Stimulated activated CD4-positive, alpha-beta T cell treated with anti-CD3 and anti-CD28 coated beads, Interleukin-1b, Interleukin-23, amount 100 ng/mL, for 1 hour (primary cell): Measurements from ENCODE around the gene NOS1AP.

Experiments used
- DNase-seq, 2 donors: peaks; one replicate each; pipeline ENCODE4 v3.0.0-alpha.2; 2020; ENCODE audit warnings: low read depth in 2 of 2

Gene NOS1AP

DNA sequence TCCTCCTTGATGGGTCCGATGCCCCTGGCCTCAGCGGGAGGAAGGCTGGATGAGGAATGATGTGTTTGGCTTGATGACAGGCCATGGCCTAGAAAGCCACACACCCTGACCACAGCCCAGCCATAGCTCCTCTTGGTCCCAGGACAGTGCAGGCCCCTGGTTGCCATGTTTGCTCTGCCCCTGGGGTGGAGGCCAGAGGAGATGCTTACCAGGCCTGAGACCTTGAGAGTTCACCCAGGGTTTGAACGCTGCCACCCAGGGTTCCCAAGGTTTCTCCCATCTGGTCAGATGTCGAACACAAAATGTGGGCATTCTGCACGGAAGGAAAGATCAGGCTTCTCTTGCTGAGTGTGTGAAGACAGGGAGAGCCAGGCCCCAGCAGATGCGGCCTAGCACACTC is 314.6 kb downstream of the NOS1AP start:
- DNase-seq: no peak

GRCh38 chr1:162384601-162385279 is 315.2 kb downstream of the NOS1AP start:
- no peak for DNase-seq

DNA sequence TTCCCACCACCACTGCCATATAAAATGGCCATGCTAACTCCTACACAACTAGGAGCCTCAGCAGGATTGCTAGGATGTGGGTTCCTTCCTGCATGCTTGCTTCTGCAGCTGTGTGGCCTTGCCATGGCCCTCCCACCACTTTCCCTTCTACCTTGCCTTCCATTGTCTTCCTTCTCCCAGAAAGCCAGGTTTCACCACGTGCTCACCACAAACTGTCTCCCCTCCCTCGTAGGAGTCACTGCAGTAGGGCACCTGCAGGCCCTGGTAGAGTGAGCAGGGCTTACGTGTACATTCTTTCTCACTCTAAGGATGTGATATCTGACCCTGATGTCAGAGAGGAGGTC is 315.8 kb downstream of the NOS1AP start:
- no peak for DNase-seq

GRCh38 chr1:162385702-162386101 is 316.2 kb downstream of the NOS1AP start:
- DNase-seq: no peak

DNA sequence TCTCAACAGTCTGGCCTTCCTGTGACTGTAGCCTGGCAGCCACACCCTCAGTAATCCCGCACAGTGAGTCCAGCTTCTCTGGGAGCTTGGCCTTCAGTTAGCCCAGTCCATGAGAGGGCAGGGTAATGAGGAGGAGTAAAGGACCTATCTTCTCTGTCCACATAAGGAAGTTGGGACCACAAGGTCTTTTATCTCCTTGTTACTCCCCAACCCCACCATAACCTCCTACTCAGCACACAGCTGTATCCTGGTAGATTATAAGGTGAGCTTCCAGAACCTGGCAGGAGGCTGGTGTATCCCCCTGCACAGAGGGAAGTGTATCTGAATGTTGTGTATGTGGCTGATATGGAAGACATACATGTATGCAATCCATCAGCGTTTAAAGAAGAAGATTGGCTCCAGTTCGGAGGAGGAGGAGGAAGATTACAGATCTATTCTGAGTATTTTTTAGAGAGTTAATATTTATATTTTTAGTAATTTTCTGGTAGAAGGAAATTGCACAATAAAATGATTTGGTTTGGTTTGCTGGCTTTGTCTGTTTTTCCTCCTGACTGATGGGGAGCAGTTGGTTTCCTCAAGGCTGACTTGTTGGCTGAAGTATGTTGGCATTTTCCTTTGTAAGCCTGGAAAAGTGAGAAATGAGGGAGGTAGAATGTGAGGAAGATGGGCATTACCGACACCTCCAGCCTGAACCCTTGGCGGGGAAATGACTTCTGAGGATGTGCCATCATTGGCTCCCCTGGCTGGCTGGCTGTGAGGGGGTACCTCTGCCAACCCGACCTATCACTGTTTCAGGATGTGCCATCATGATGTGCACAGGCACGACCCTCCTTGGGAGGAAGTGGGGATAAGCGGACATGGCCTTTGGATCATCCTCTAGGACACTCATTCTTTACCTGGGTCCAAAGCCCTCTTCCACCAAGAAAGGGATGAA is 317.1 kb downstream of the NOS1AP start:
- DNase-seq: no peak

DNA sequence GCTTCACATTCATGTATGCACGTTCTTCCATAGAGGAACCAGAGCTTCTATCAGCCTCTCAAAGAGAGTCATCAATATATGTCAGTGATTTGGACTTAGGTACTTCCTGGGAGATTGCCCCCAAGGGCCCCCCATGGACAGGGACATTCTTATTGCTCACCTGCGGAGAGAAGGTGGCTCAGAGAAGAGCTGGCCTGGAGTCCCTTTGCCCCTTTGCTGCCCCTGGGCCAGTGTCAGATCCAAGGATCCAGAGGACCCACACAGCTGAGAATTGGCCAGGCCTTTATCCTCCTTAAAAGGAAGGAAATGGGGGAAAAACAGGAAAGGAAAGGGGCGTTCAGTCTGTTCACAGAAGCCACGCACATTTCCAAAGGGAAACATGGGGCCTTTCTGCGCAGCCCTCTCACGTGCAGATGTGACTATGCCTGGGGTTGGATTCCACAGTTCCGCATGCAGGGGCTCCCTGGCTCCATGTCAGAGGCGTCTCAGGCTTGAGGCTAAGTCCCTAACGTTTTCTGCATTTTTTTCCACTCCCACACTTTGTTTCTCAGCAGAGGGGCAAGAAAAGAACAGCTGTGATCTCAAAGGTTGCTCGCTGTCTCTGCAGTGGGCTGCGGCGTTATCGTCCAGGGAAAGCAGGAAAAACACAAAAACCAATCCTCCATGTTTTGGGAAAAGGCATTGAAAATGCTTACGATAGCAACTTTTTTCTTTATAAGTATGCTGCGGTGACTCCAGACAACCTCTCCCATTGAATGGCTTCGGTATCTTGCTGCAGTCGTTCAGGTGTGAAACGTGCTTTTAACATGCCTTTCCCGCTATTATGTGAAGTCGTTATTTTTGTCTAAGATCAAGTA is 318.0 kb downstream of the NOS1AP start:
- no peak for DNase-seq

DNA sequence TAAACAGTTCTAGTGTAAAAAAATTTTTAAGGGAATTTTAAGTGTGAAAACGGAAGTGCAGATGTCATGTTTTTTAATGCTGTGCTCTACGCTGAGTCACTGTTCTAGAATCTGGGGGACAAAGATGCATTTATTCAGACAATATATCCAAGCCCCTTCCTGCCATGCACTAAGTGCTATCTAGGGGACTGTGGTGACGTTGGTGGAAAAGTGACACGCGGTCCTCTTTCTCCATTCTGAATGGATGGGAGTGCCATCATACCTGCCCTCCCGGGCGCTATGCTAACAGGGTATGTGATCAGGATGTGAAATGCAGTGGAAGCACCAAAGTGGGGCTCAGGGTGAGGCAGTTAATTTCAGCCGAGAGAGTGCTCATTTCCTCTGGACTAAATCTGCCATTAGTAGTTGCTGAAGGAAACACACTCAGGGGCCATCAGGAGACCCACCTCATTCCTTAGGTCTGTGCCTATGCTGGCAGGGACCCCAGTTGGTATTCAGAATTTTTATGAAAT is 318.6 kb downstream of the NOS1AP start:
- no peak for DNase-seq

DNA sequence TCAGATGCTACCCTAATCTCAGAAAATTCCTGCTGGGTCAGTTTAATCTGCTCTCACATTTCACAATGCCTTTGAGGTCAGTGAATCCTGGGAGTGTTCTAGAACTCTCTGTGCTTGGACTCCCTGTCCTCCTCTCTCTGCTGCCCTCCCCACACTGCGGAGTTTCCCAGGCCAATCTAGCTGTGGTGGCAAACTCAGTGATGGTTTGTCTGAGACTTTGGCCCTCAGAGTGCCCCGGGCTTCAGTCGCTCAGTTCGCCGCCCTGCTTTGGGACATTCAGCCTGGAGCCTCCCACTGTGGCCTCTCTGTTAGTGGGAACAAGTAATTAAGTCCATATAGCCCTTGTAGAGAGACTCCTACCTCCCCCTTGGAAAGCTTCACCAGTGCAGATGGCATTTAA is 319.1 kb downstream of the NOS1AP start:
- no peak for DNase-seq

DNA sequence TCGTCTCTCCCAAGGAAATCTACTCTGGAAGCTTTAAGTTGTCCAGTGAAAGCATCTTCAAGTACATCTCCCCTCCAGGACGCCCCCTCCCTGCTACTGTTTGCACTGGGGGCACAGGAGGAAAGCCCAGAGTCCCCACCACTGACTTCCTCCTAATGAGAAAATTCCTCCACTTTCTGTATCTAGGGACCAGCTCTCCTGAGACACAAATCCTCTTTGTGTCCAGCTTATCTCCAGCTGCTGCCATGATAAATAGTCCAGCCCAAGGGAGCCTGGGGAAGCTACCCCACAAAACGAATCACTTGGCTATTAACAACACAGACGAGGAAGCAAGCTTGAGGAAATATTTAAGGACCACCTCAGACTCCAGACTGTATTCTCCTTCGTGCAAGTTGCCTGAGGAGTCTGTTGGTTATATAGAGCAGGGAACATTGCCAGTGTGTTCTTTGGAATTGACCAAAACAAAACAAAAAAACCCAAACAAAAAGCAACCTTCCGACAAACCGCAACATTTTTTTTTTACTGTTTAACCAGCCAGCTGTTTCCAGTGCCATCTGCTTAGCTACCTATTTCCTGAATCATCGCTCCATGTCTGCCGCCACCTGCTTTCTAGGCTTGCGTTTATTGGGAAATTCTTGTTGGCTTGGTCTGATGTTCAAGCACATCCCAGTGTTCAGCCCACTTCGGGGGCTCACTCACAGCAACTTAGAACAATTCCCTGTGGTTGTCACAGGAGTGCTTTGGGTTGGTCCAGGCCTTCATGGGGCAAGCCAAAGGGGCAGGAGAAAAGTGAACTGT is 319.7 kb downstream of the NOS1AP start:
- no peak for DNase-seq

GRCh38 chr1:162389971-162390370 is 320.5 kb downstream of the NOS1AP start:
- DNase-seq: no peak

DNA sequence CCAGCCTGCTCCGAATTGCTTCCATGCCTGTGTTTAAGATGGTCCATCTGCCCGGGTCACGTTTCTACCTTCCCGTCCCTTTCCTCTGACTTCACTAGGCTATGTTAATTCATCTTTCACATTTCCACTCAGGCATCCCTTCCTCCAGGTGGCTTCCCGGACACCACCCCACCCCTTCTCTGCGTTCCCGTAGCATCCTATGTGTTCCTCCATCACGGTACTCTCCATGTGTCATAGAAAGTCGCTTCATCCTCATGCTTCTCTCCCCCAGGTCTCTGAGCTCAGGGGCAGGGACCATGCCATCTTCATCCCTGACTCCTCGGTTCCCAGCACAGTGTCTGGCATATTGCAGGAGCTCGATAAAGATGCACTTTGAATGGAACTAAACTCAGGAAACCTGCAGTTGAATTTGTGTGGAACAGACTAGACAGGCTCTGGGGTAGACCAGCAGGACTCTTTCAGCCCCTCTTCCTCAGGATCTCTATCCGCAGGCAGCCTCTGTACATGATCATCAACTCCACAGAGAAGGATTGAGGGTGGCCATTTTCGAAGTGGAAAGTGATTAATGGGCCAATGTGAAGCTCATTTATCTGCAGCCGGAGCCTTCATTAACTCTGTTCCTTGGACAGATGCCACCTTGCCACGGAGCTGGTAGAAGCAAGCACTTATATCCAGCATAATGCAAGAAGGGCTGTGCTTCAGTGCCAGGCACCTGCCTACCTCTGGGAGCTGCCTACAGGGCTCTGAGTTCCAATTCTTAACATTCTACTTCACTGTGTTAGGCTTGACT is 321.1 kb downstream of the NOS1AP start:
- no peak for DNase-seq

GRCh38 chr1:162391790-162392563 is 322.5 kb downstream of the NOS1AP start:
- DNase-seq: no peak

DNA sequence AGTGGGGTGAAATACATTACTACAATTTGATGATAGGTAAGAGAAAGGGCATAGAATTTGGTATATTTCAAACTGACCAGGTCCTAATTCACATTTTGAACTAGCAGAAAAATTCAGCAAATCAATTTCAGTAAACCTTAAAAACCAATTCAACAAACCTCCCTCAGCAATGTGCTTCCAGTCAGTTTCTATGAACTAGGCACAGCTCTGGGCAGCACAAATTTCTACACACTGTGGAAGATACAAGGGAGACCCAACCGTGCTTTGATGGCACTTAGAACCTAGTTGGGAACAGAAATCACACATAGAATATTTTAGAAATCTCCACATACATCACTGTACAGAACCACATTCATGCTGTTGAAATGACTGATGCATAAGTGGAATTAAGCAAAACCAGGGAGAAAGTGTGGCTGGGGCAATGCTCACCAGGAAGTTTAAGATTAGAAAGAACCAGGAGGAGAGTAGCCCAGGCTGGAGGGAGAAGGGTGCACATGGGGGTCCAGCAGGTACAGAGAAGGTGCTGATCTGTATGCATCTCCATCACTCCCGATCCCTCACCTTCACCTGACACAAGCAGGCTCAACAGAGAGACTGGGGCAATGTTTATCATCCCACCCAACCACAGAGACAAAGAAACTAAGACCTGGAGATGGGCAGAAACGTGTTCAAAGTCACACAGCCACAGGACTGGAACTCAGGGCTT is 326.9 kb downstream of the NOS1AP start:
- no peak for DNase-seq

- no peak for DNase-seq
These were observed 327.6 kb downstream of the NOS1AP start for GRCh38 chr1:162397039-162397448.

DNA sequence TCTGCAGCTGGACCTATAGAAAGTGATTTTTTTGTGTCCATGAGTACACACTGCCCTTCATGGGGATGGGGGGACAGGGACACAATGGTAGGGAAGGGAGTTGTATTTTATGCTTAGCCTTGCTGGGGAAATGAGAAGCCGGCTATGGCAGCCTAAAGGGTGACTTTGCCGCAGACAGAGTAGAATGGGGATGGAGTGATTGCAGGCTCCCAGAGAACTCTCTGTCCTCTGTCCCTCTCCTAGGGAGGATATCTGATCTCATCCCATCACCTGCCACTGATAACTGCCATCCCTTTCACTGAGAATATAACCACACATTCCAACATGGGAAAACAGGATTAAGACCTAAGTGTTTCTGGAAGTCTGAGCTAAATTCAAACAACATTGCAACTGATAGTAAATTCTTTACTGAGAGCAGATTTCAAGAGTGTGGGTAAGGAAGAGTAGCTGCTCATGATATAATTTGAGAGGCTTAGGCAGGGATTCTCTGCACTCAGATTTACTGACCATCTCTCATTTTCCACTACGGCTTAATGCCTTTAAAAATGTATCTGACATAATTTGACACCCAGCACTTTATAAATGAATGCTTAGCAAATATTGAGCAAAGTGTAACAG is 328.6 kb downstream of the NOS1AP start:
- no peak for DNase-seq

- DNase-seq: no peak
These were observed 329.6 kb downstream of the NOS1AP start for GRCh38 chr1:162398999-162399580.

- no peak for DNase-seq
These were observed 331.4 kb downstream of the NOS1AP start for GRCh38 chr1:162400790-162401355.
